ENCODE results near the gene CA10.

The CA10 gene

GRCh38 chr17:51674579-51675255 lies 483.8 kb downstream of the CA10 start:
- no peak for DNase-seq (ENCODE audit: low read depth)

GRCh38 chr17:51673070-51673469 lies 485.4 kb downstream of the CA10 start:
- no peak for DNase-seq (ENCODE audit: low read depth)

- no peak for DNase-seq (ENCODE audit: low read depth)
Measured at GRCh38 chr17:51672065-51672464, 486.4 kb downstream of the CA10 start.

GRCh38 chr17:51670899-51671298 lies 487.6 kb downstream of the CA10 start:
- DNase-seq (ENCODE audit: low read depth) = no peak

GRCh38 chr17:51668963-51669246 lies 489.6 kb downstream of the CA10 start:
- DNase-seq (ENCODE audit: low read depth) = no peak

- DNase-seq (ENCODE audit: low read depth) = no peak
Measured at GRCh38 chr17:51668155-51668962, 490.2 kb downstream of the CA10 start.

GRCh38 chr17:51667706-51668083 lies 490.8 kb downstream of the CA10 start:
- DNase-seq (ENCODE audit: low read depth) = no peak

GRCh38 chr17:51666971-51667705 lies 491.4 kb downstream of the CA10 start:
- no peak for DNase-seq (ENCODE audit: low read depth)

- DNase-seq (ENCODE audit: low read depth) = no peak
Measured at GRCh38 chr17:51662204-51663056, 496.1 kb downstream of the CA10 start.

GRCh38 chr17:51661403-51661802 lies 497.1 kb downstream of the CA10 start:
- no peak for DNase-seq (ENCODE audit: low read depth)

- no peak for DNase-seq (ENCODE audit: low read depth)
Measured at GRCh38 chr17:51660266-51660665, 498.2 kb downstream of the CA10 start.

GRCh38 chr17:51657224-51657623 lies 501.3 kb downstream of the CA10 start:
- DNase-seq (ENCODE audit: low read depth) = no peak

- DNase-seq (ENCODE audit: low read depth) = no peak
Measured at GRCh38 chr17:51653878-51654277, 504.6 kb downstream of the CA10 start.

- no peak for DNase-seq (ENCODE audit: low read depth)
Measured at GRCh38 chr17:51652529-51652928, 506.0 kb downstream of the CA10 start.

- DNase-seq (ENCODE audit: low read depth) = no peak
Measured at GRCh38 chr17:51651513-51652298, 506.8 kb downstream of the CA10 start.

- no peak for DNase-seq (ENCODE audit: low read depth)
Measured at GRCh38 chr17:51650772-51651171, 507.7 kb downstream of the CA10 start.

GRCh38 chr17:51650202-51650601 lies 508.3 kb downstream of the CA10 start:
- DNase-seq (ENCODE audit: low read depth) = no peak

- DNase-seq (ENCODE audit: low read depth) = no peak
Measured at GRCh38 chr17:51647826-51648225, 510.7 kb downstream of the CA10 start.

GRCh38 chr17:51647067-51647466 lies 511.4 kb downstream of the CA10 start:
- DNase-seq (ENCODE audit: low read depth) = no peak

GRCh38 chr17:51646539-51646938 lies 512.0 kb downstream of the CA10 start:
- DNase-seq (ENCODE audit: low read depth) = no peak

GRCh38 chr17:51645056-51645455 lies 513.5 kb downstream of the CA10 start:
- DNase-seq (ENCODE audit: low read depth) = no peak

Data from GM04503 (cell line).